ENCODE measurements around the gene TBCD.

- TF ChIP-seq CTCF (conservative IDR thresholded peaks at IDR 0.05; ENCODE audit: low read length) (no peak), EZH2phosphoT487 (IDR thresholded peaks at IDR 0.05; ENCODE audit: borderline replicate concordance, low read depth, low read length) (no peak)
Observed at GRCh38 chr17:82865774-82866395, 114.0 kb downstream of the TBCD start.

Data from OCI-LY7 (cell line).